Mesenchymal stem cell (in vitro differentiated cells and primary cell): ENCODE data around the gene HSPA14.

Source experiments
- DNase-seq: peaks from one replicate; pipeline ENCODE4 v3.0.0-alpha.2; 2013
- H2AFZ ChIP-seq: one replicate; pipeline ENCODE4 v1.6.1; 2013; ENCODE audit warnings: low read depth, mild to moderate bottlenecking, control low read depth, inconsistent platforms, low read length, moderate library complexity
- H2AK5ac ChIP-seq: 2 replicates; pipeline ENCODE4 v1.6.1; 2013; ENCODE audit warnings: low read length, moderate library complexity, mild to moderate bottlenecking, inconsistent platforms; ENCODE audit not compliant: severe bottlenecking
- H2BK120ac ChIP-seq: one replicate; pipeline ENCODE4 v1.6.1; 2013; ENCODE audit warnings: low read depth, mild to moderate bottlenecking, inconsistent platforms, low read length, moderate library complexity
- H2BK12ac ChIP-seq, 2 experiments: one replicate each; pipeline ENCODE4 v1.6.1; 2013; ENCODE audit warnings: inconsistent platforms in 2 of 2, low read length in 2 of 2, mild to moderate bottlenecking in 2 of 2, moderate library complexity in 2 of 2, control low read depth in 1 of 2
- H2BK15ac ChIP-seq: one replicate; pipeline ENCODE4 v1.6.1; 2013; ENCODE audit warnings: mild to moderate bottlenecking, low read depth, inconsistent platforms; ENCODE audit not compliant: poor library complexity, severe bottlenecking
- H2BK5ac ChIP-seq: 2 replicates; pipeline ENCODE4 v1.6.1; 2013; ENCODE audit warnings: low read depth, mild to moderate bottlenecking, low read length, control low read depth, inconsistent platforms; ENCODE audit not compliant: poor library complexity, severe bottlenecking
- H3K14ac ChIP-seq, 2 experiments: one replicate each; pipeline ENCODE4 v1.6.1; 2013; ENCODE audit warnings: inconsistent platforms in 2 of 2, low read length in 2 of 2, control low read depth in 1 of 2, mild to moderate bottlenecking in 1 of 2, moderate library complexity in 1 of 2
- H3K18ac ChIP-seq, 2 experiments: one replicate each; pipeline ENCODE4 v1.6.1; 2013; ENCODE audit warnings: inconsistent platforms in 2 of 2, low read length in 2 of 2, control low read depth in 1 of 2, low read depth in 1 of 2, mild to moderate bottlenecking in 1 of 2
- H3K23ac ChIP-seq, 2 experiments: one replicate each; pipeline ENCODE4 v1.6.1; 2013; ENCODE audit warnings: inconsistent platforms in 2 of 2, low read length in 2 of 2, mild to moderate bottlenecking in 2 of 2, moderate library complexity in 2 of 2, control low read depth in 1 of 2
- H3K27ac ChIP-seq: 2 replicates; pipeline ENCODE4 v1.5.1; 2013; ENCODE audit warnings: mild to moderate bottlenecking, moderate library complexity, low read length, control low read depth, inconsistent platforms; ENCODE audit not compliant: poor library complexity, severe bottlenecking
- H3K27me3 ChIP-seq, 2 experiments: 2 replicates each; pipeline versions ENCODE4 v1.6.1 to v1.7.0; 2013; ENCODE audit warnings: low read length in 2 of 2, mild to moderate bottlenecking in 2 of 2, moderate library complexity in 2 of 2, control low read depth in 1 of 2, inconsistent platforms in 1 of 2; ENCODE audit not compliant: control insufficient read depth in 1 of 2, insufficient read depth in 1 of 2
- H3K36me3 ChIP-seq, 2 experiments: 2 replicates each; pipeline versions ENCODE4 v1.6.1 to v1.7.0; 2013; ENCODE audit warnings: low read length in 2 of 2, control low read depth in 1 of 2, inconsistent platforms in 1 of 2, low read depth in 1 of 2, mild to moderate bottlenecking in 1 of 2; ENCODE audit not compliant: insufficient read depth in 2 of 2, control insufficient read depth in 1 of 2
- H3K4ac ChIP-seq, 2 experiments: one replicate each; pipeline ENCODE4 v1.6.1; 2013; ENCODE audit warnings: inconsistent platforms in 2 of 2, low read length in 2 of 2, mild to moderate bottlenecking in 2 of 2, moderate library complexity in 2 of 2, control low read depth in 1 of 2, low read depth in 1 of 2
- H3K4me1 ChIP-seq: 2 replicates; pipeline ENCODE4 v1.6.1; 2013; ENCODE audit warnings: low read depth, low read length, control low read depth; ENCODE audit not compliant: control insufficient read depth, insufficient read depth
- H3K4me2 ChIP-seq: 2 replicates; pipeline ENCODE4 v1.6.1; 2013; ENCODE audit warnings: low read length, mild to moderate bottlenecking, inconsistent platforms; ENCODE audit not compliant: poor library complexity, severe bottlenecking
- H3K4me3 ChIP-seq, 2 experiments: 2 replicates each; pipeline versions ENCODE4 v1.5.1 to v1.7.0; 2013; ENCODE audit warnings: low read length in 2 of 2, mild to moderate bottlenecking in 2 of 2, control low read depth in 1 of 2, low read depth in 1 of 2; ENCODE audit not compliant: insufficient read depth in 1 of 2
- H3K79me1 ChIP-seq: replicated peaks from 2 replicates; pipeline ENCODE4 v1.6.1; 2013; ENCODE audit warnings: mild to moderate bottlenecking, control low read depth, low read length, inconsistent platforms; ENCODE audit not compliant: poor library complexity, severe bottlenecking
- H3K9ac ChIP-seq: 2 replicates; pipeline ENCODE4 v1.7.0; 2013; ENCODE audit warnings: mild to moderate bottlenecking, low read length, moderate library complexity
- H3K9me3 ChIP-seq: 2 replicates; pipeline ENCODE4 v1.7.0; 2013; ENCODE audit warnings: mild to moderate bottlenecking, low read length; ENCODE audit not compliant: control insufficient read depth
- H4K8ac ChIP-seq: one replicate; pipeline ENCODE4 v1.6.1; 2013; ENCODE audit warnings: inconsistent platforms, mild to moderate bottlenecking, low read length, moderate library complexity
- H4K91ac ChIP-seq: one replicate; pipeline ENCODE4 v1.6.1; 2013; ENCODE audit warnings: mild to moderate bottlenecking, low read length, inconsistent platforms
- WGBS: methylation state at CpG from one replicate; pipeline ENCODE4 v1.1.7; 2013; ENCODE audit warnings: mixed read lengths; 5-methylcytosine and 5-hydroxymethylcytosine counted together

Gene HSPA14

GRCh38 chr10:14878266-14879123, 40.4 kb downstream of the HSPA14 start, which contains the start of gene SUV39H2:
TSS of gene SUV39H2 (plus strand) at chr10:14878866. CDS start at chr10:14878889, 23 bp downstream.
- Histone ChIP-seq H3K4me3 (peak within 1 kb of the TSS; percentile 92 to 96), H3K4me2 (peak within 1 kb of the TSS; percentile 78), H3K9me3 (no peaks in the 10 kb centered on the region), H2BK120ac (peak within 1 kb of the TSS; percentile 39), H3K9ac (peak within 1 kb of the TSS; percentile 99), H2AK5ac (no peak within 1 kb of the TSS), H3K14ac (peak within 1 kb of the TSS in 1 of 2 experiments; percentile 76), H2BK5ac (peak within 1 kb of the TSS; percentile 69), H4K91ac (peak within 1 kb of the TSS; percentile 39), H3K27me3 (no peaks in the 10 kb centered on the region), H4K8ac (peak within 1 kb of the TSS; percentile 93), H3K18ac (peak within 1 kb of the TSS; percentile 75 to 93), H2BK12ac (peak within 1 kb of the TSS in 1 of 2 experiments; percentile 24), H3K23ac (peak within 1 kb of the TSS in 1 of 2 experiments; percentile 46), H2AFZ (peak within 1 kb of the TSS; percentile 87), H2BK15ac (peak within 1 kb of the TSS; percentile 63), H3K27ac (peak within 1 kb of the TSS; percentile 90), H3K4me1 (peaks cover 7% of the 10 kb centered on the region), H3K4ac (peak within 1 kb of the TSS in 1 of 2 experiments; percentile 83), H3K36me3 (peaks cover 0 to 4% of the 10 kb centered on the region in 2 experiments), H3K79me1 (peaks cover 21% of the 10 kb centered on the region)
- peak; percentile 95 for DNase-seq
- WGBS, result under 1% methylated on average over 85 of the region's 102 CpGs

DNA sequence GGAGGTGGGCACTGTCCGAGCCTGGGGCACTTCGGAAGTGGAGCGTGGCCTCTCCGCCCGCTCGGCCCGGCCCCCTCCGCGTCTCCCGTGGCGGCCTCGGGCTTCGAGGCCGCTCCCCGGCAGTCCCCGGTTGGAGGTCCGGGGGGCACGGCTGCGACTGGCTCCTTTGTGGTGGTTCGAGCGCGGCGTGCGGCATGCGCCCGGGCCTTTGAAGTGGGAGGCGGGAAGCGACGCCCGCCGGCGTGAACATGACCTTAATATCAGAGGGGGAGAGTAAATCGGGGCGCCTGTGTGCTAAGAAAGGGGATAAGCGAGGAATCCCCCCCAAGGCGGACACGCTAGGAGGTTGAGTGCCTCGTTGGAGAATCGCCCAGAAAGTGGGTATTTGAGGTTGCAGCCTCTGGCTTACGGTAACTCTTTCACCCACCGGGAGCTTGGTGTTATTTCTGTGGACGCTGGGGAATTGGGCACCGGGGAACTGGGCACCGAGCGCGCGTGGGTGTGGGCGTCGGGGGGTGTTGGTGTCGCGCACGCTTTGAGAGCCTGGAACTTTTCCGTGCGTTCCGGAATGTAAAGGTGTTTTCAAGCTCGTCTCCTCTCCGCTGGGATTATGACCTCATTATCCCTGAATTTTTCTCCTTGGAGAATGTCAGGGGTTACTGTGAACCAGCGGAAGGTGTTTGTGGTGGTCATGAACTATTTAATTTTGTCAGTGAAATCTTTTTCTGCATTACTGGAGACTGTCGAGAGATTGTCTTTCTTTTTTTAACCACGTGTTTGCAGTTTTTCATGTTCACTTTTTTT, 41.2 kb downstream of the HSPA14 start:
- Histone ChIP-seq H2BK15ac (peak overlapping the region; percentile 48), H3K27me3 (no peaks in the 10 kb centered on the region), H2BK120ac (no peak overlapping the region), H3K18ac (peak overlapping the region; percentile 34 to 75), H3K14ac (peak overlapping the region in 1 of 2 experiments; percentile 3), H3K4ac (peak overlapping the region in 1 of 2 experiments; percentile 33), H3K36me3 (peaks cover 0 to 4% of the 10 kb centered on the region in 2 experiments), H3K4me1 (peaks cover 7% of the 10 kb centered on the region), H3K79me1 (peaks cover 23% of the 10 kb centered on the region), H3K9ac (peak overlapping the region; percentile 99), H3K27ac (no peak overlapping the region), H3K23ac (no peak overlapping the region), H4K8ac (peak overlapping the region; percentile 49), H3K4me3 (peak overlapping the region; percentile 88 to 96), H2BK12ac (peak overlapping the region in 1 of 2 experiments; percentile 24), H2AFZ (peak overlapping the region; percentile 87), H4K91ac (no peak overlapping the region), H2BK5ac (peak overlapping the region; percentile 35), H3K9me3 (no peaks in the 10 kb centered on the region), H2AK5ac (no peak overlapping the region), H3K4me2 (peak overlapping the region; percentile 78)
- WGBS, result under 1% methylated on average over 58 of the region's 60 CpGs
- no peak for DNase-seq

GRCh38 chr10:14879928-14880193, 41.8 kb downstream of the HSPA14 start:
- H3K4me3 ChIP-seq, result peak overlapping the region in 1 of 2 experiments; percentile 88
- peak overlapping the region; percentile 78 for H3K4me2 ChIP-seq
- H3K18ac ChIP-seq, result no peak overlapping the region
- H2AFZ ChIP-seq, result no peak overlapping the region
- DNase-seq, result no peak
- peaks cover 7% of the 10 kb centered on the region for H3K4me1 ChIP-seq
- H2BK15ac ChIP-seq, result no peak overlapping the region
- H3K23ac ChIP-seq, result no peak overlapping the region
- H3K14ac ChIP-seq, result no peak overlapping the region
- H3K9ac ChIP-seq, result peak overlapping the region; percentile 99
- peaks cover 21% of the 10 kb centered on the region for H3K79me1 ChIP-seq
- H2BK12ac ChIP-seq, result no peak overlapping the region
- H3K4ac ChIP-seq, result no peak overlapping the region
- H2BK5ac ChIP-seq, result no peak overlapping the region
- peaks cover 0 to 4% of the 10 kb centered on the region in 2 experiments for H3K36me3 ChIP-seq
- no peak overlapping the region for H4K8ac ChIP-seq
- no peak overlapping the region for H4K91ac ChIP-seq
- no CpG with 5 or more reads among the region's 5 CpGs for WGBS
- H2AK5ac ChIP-seq, result no peak overlapping the region
- H3K9me3 ChIP-seq, result no peaks in the 10 kb centered on the region
- H3K27me3 ChIP-seq, result no peaks in the 10 kb centered on the region
- H2BK120ac ChIP-seq, result no peak overlapping the region
- H3K27ac ChIP-seq, result no peak overlapping the region

DNA sequence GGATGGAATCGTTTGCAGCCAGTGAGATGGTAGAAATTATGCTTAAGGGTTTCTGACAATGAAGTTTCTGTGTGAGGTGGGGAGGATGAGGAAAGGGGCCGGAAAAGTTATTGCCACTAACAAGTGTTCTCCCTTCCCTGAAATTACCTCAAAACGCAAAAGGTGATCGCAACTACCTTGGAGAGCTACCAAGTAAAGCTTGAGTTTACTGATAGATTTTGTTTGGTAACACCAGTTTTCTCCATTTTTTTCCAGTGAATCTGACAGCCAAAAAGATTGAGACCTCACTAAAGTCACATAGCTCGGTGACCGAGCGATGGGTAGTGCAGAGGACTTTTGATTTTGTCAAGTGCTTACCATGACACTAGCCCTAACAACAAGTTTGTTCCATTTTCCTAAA, 42.1 kb downstream of the HSPA14 start:
- H3K18ac ChIP-seq, result no peak overlapping the region
- peaks cover 0 to 4% of the 10 kb centered on the region in 2 experiments for H3K36me3 ChIP-seq
- no peak overlapping the region for H2AK5ac ChIP-seq
- no peak overlapping the region for H2BK12ac ChIP-seq
- peaks cover 21% of the 10 kb centered on the region for H3K79me1 ChIP-seq
- H3K9me3 ChIP-seq, result no peaks in the 10 kb centered on the region
- peak overlapping the region; percentile 78 for H3K4me2 ChIP-seq
- no peak overlapping the region for H4K91ac ChIP-seq
- no peak overlapping the region for H2BK120ac ChIP-seq
- peak overlapping the region; percentile 99 for H3K9ac ChIP-seq
- no peak overlapping the region for H2AFZ ChIP-seq
- H3K27me3 ChIP-seq, result no peaks in the 10 kb centered on the region
- H4K8ac ChIP-seq, result no peak overlapping the region
- H3K4me1 ChIP-seq, result peaks cover 7% of the 10 kb centered on the region
- no peak overlapping the region for H3K27ac ChIP-seq
- H2BK15ac ChIP-seq, result no peak overlapping the region
- H3K14ac ChIP-seq, result no peak overlapping the region
- H3K4me3 ChIP-seq, result peak overlapping the region in 1 of 2 experiments; percentile 88
- no peak overlapping the region for H3K4ac ChIP-seq
- WGBS, result 56% methylated on average over 7 of the region's 7 CpGs
- H3K23ac ChIP-seq, result no peak overlapping the region
- H2BK5ac ChIP-seq, result no peak overlapping the region
- peak; percentile 24 for DNase-seq
